Stimulated activated CD4-positive, alpha-beta T cell treated with anti-CD3 and anti-CD28 coated beads, Interleukin-15, amount 100 ng/mL, for 1 hour (primary cell): Measurements from ENCODE around the gene HERPUD2.
"Not testable (repeated sequence)": the region's sequence is repeated elsewhere in the genome, so short reads cannot be mapped to it uniquely, and the experiment has no call there.

Experiments used
- DNase-seq, 2 donors: peaks; one replicate each; pipeline ENCODE4 v3.0.0-alpha.2; 2020; ENCODE audit warnings: low read depth in 1 of 2, low spot score in 1 of 2

Gene HERPUD2

GRCh38 chr7:35681231-35682029 is 13.5 kb downstream of the HERPUD2 start:
- DNase-seq: no peak

- no peak for DNase-seq
Measured at GRCh38 chr7:35680403-35681013, 14.4 kb downstream of the HERPUD2 start.

GRCh38 chr7:35677582-35678356 is 17.2 kb downstream of the HERPUD2 start:
- no peak for DNase-seq

GRCh38 chr7:35676211-35676610 is 18.7 kb downstream of the HERPUD2 start:
- DNase-seq: no peak

GRCh38 chr7:35670856-35671569 is 23.9 kb downstream of the HERPUD2 start:
- no peak for DNase-seq

- not testable (repeated sequence) for DNase-seq
Measured at GRCh38 chr7:35660411-35660810, 34.5 kb downstream of the HERPUD2 start.

GRCh38 chr7:35658606-35659201 is 36.2 kb downstream of the HERPUD2 start:
- no peak for DNase-seq

- DNase-seq: no peak
Measured at GRCh38 chr7:35657125-35657524, 37.8 kb downstream of the HERPUD2 start.

GRCh38 chr7:35654558-35654957 is 40.4 kb downstream of the HERPUD2 start:
- DNase-seq: not testable (repeated sequence)

- no peak for DNase-seq
Measured at GRCh38 chr7:35652124-35652523, 42.8 kb downstream of the HERPUD2 start.

GRCh38 chr7:35650751-35651150 is 44.2 kb downstream of the HERPUD2 start:
- no peak for DNase-seq

GRCh38 chr7:35649711-35650110 is 45.2 kb downstream of the HERPUD2 start:
- DNase-seq: no peak

GRCh38 chr7:35648367-35648766 is 46.6 kb downstream of the HERPUD2 start:
- no peak for DNase-seq

GRCh38 chr7:35647171-35647574 is 47.8 kb downstream of the HERPUD2 start:
- no peak for DNase-seq

GRCh38 chr7:35646289-35647023 is 48.5 kb downstream of the HERPUD2 start:
- no peak for DNase-seq

- no peak for DNase-seq
Measured at GRCh38 chr7:35645691-35646090, 49.2 kb downstream of the HERPUD2 start.

- no peak for DNase-seq
Measured at GRCh38 chr7:35630024-35630972, 64.6 kb downstream of the HERPUD2 start.

- DNase-seq: no peak
Measured at GRCh38 chr7:35624299-35625186, 70.4 kb downstream of the HERPUD2 start.
